Astrocyte of the spinal cord (primary cell): ENCODE measurements around the gene ADAM12.

Experiments
- DNase-seq: peaks from one replicate; pipeline ENCODE4 v3.0.0; 2011; ENCODE audit warnings: low read depth, low spot score
- H3K4me3 ChIP-seq: 2 replicates; pipeline ENCODE4 v1.5.1; 2011; ENCODE audit warnings: low read depth, mild to moderate bottlenecking, low read length, moderate library complexity
- in situ Hi-C: cut with HindIII; loops from 2 replicates; pipeline ENCODE4 v1.10.0; 2017; ENCODE audit warnings: low sequenced_read_pairs
- TF ChIP-seq, protein P1 (sequence below): IDR thresholded peaks from 2 replicates; pipeline ENCODE4 v1.5.1; 2012; ENCODE audit warnings: low read depth, mild to moderate bottlenecking, low read length, inconsistent platforms

Gene ADAM12

DNA sequence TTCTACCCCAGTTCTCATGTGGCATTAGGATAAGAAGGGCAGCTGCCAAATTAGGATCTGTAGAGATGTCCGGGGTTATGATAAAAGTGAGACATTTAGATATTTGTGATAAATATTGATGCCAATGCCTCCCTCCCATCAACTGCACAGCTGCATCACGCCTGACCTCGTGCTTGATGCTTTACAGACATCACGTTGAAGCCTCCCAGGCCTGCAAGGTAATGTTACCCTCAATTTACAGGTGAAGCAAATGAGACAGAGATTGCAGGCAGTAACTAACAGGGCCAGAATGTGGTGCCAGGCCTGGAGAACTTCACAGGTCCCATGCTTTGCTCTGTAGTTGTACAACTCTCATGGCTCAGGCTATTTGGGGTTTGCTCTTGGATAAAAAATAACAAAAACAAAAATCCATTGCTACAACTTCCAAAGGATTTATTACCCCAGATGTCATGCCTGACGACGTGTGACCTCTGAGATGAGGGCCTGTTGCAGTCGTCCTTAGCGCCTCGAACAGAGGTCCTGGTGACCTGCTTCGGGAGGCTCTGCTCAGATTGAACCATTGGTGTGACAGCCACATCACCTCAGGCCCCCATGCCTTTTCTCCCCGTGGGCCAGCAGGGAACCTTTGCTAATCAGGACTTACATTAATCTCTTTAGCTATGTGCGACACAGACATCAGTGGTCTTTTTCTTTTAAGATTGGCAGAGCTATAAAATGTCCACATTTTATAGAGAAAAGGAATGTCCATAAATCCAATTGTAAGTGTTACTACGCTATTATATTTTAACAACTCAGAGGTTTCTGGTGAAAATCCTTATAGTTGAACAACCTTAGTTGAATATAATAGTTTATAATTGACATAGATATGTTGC, 169.3 kb downstream of the ADAM12 start:
- H3K4me3 ChIP-seq: no peak overlapping the region
- in situ Hi-C loops: no loop called here
- no peak for DNase-seq
- TF ChIP-seq, protein P1, sequence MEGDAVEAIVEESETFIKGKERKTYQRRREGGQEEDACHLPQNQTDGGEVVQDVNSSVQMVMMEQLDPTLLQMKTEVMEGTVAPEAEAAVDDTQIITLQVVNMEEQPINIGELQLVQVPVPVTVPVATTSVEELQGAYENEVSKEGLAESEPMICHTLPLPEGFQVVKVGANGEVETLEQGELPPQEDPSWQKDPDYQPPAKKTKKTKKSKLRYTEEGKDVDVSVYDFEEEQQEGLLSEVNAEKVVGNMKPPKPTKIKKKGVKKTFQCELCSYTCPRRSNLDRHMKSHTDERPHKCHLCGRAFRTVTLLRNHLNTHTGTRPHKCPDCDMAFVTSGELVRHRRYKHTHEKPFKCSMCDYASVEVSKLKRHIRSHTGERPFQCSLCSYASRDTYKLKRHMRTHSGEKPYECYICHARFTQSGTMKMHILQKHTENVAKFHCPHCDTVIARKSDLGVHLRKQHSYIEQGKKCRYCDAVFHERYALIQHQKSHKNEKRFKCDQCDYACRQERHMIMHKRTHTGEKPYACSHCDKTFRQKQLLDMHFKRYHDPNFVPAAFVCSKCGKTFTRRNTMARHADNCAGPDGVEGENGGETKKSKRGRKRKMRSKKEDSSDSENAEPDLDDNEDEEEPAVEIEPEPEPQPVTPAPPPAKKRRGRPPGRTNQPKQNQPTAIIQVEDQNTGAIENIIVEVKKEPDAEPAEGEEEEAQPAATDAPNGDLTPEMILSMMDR: no peak

GRCh38 chr10:126218174-126218573, 170.1 kb downstream of the ADAM12 start:
- in situ Hi-C loops: no loop called here
- H3K4me3 ChIP-seq: no peak overlapping the region
- no peak for DNase-seq
- TF ChIP-seq, protein P1: no peak

DNA sequence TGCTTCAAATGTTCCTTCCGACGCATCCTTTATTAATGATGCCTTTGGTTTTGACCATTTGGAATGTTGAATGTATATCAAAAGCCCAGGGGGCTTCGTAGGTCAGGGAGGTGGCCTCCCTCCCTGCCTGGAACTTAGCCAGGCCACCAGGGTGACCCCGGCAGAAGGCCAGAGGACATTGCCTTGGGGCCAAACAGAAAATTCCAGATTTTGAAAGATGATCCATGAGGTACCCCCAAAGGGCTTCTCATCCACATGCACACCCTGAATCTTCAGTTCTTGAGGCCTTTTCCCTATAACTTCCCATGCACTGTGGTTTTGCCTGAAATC, 171.7 kb downstream of the ADAM12 start:
- in situ Hi-C loops: no loop called here
- H3K4me3 ChIP-seq: no peak overlapping the region
- DNase-seq: peak; percentile 35
- TF ChIP-seq, protein P1: no peak

DNA sequence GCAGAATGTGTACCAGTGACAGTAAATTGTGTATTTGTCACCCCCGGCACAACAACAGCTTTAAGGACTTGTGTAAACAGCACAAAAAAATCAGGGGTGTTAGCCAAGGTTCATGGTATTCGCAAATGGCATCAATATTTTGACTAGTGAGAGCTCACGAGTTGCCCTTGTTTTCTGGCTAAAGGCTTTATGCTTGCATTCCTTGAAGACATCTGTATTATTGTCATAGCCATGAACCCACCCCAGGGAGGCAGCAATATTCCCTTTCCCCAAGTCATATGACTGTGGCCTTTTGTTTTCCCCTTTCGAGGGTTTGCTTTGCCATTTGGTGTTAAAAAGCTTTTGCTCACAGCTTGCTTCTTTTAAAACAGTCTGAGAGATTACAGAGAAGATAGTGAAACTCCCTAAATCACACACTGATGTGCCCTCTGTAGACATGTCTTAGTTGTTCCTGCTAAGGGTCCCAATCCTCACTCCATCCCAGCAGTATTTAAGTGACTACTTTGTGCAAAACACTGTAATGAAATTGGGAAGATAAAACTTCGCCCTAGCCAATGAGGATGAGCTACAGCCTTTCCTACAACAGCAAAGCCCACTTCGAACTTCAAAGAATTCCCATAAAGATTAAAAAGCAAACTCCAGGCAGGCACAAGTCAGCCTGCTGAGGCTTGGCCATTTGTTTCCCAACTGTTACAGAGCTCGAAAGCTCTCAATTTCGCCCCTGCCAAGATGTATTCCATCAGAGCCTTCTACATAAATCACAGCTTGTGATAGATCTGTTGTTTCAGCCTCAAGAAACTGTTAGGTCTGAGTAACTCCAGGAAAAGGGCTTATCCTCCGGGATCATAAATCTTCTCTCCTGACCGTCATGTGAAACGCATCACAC, 172.3 kb downstream of the ADAM12 start:
- peak; percentile 60 for DNase-seq
- TF ChIP-seq, protein P1: no peak
- H3K4me3 ChIP-seq: no peak overlapping the region
- in situ Hi-C loops: no loop called here

GRCh38 chr10:126214679-126215078, 173.6 kb downstream of the ADAM12 start:
- TF ChIP-seq, protein P1: no peak
- DNase-seq: no peak
- H3K4me3 ChIP-seq: no peak overlapping the region
- in situ Hi-C loops: no loop called here

DNA sequence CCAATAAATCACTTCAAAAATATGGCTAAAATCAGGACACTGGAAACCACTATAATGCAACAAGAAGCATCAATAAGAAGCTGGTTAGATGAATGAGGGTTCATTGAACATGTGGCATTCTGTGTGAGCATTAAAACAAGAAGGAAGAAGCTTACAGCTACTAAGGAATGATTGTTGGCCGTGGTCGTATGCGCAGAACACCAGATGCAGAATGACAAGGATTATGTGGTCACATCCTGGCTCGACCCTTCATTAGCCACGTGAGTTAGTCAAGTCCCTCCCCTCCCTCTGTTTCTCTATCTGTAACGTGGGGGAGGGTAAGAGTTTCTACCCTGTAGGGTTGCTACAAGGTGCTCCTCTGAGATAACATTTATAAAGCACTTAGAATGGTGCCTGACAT, 174.3 kb downstream of the ADAM12 start:
- DNase-seq: no peak
- in situ Hi-C loops: no loop called here
- no peak overlapping the region for H3K4me3 ChIP-seq
- TF ChIP-seq, protein P1: no peak
